Astrocyte of the spinal cord (primary cell): ENCODE results near the gene WFDC1.

Experiments
- DNase-seq: peaks from one replicate; pipeline ENCODE4 v3.0.0; 2011; ENCODE audit warnings: low read depth, low spot score
- H3K4me3 ChIP-seq: 2 replicates; pipeline ENCODE4 v1.5.1; 2011; ENCODE audit warnings: low read depth, mild to moderate bottlenecking, low read length, moderate library complexity
- in situ Hi-C: cut with HindIII; loops from 2 replicates; pipeline ENCODE4 v1.10.0; 2017; ENCODE audit warnings: low sequenced_read_pairs
- TF ChIP-seq, protein P1 (sequence below): IDR thresholded peaks from 2 replicates; pipeline ENCODE4 v1.5.1; 2012; ENCODE audit warnings: low read depth, mild to moderate bottlenecking, low read length, inconsistent platforms

The WFDC1 gene

GRCh38 chr16:84253173-84253572 is 41.5 kb upstream of the WFDC1 start:
- no peak overlapping the region for H3K4me3 ChIP-seq
- in situ Hi-C loops, result no loop called here
- TF ChIP-seq, protein P1, sequence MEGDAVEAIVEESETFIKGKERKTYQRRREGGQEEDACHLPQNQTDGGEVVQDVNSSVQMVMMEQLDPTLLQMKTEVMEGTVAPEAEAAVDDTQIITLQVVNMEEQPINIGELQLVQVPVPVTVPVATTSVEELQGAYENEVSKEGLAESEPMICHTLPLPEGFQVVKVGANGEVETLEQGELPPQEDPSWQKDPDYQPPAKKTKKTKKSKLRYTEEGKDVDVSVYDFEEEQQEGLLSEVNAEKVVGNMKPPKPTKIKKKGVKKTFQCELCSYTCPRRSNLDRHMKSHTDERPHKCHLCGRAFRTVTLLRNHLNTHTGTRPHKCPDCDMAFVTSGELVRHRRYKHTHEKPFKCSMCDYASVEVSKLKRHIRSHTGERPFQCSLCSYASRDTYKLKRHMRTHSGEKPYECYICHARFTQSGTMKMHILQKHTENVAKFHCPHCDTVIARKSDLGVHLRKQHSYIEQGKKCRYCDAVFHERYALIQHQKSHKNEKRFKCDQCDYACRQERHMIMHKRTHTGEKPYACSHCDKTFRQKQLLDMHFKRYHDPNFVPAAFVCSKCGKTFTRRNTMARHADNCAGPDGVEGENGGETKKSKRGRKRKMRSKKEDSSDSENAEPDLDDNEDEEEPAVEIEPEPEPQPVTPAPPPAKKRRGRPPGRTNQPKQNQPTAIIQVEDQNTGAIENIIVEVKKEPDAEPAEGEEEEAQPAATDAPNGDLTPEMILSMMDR, result no peak
- no peak for DNase-seq

DNA sequence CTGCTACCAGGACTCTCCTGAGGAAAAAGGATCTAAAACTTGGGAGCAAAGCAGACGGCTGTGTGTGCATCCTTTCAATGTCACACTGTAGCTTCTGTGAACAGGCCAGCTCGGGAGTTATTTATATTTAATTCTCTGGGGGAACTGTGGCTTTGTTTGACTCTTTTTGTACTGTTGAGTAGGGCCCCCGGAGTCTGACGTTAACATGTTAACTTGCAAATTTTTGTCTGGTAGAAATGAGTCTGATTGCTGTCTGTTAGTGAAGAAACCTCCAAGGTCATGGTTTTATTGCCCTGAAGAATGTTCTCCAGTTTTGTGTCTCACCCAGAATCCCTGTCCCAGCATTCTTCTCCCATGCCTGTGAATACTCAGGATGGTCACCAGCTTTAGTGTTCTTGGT is 40.6 kb upstream of the WFDC1 start:
- TF ChIP-seq, protein P1, result no peak
- no peak for DNase-seq
- H3K4me3 ChIP-seq, result no peak overlapping the region
- in situ Hi-C loops, result no loop called here

DNA sequence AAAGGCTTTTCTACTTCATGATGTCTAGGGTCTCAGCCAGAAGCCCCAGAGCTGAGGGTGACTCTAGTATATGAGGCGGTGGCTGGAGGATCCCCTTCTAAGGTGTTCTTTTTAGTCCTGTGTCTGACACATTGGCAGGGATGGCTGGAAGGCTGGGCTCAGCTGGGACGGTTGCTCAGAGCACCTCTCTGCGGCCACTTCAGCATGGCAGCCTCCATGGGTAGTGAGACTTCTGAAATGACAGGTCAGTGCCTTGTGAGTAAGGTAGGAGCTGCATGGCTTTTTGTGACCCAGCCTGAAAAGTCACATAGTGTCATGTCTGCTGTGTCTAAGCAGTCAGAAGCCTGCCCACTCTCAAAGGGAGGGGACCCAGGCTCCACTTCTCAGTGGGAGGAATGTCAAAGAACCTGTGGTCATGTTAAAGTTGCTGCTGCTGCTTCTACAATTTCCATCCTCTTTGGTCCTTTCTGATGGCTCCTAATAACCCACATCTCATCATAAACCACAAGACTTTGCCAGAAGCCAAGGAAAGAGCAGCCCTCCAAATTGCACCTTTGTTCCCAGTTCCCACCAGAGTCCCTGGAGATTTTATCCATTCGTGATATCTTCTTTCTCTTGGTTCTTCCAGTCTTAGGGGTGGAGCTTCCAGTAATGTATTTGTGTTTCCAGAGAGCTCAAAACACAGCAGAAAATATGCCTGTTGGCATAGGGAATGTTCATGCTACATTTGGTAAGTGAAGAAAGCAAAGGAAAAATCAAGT is 39.4 kb upstream of the WFDC1 start:
- in situ Hi-C loops, result no loop called here
- no peak for DNase-seq
- H3K4me3 ChIP-seq, result no peak overlapping the region
- TF ChIP-seq, protein P1, result no peak

DNA sequence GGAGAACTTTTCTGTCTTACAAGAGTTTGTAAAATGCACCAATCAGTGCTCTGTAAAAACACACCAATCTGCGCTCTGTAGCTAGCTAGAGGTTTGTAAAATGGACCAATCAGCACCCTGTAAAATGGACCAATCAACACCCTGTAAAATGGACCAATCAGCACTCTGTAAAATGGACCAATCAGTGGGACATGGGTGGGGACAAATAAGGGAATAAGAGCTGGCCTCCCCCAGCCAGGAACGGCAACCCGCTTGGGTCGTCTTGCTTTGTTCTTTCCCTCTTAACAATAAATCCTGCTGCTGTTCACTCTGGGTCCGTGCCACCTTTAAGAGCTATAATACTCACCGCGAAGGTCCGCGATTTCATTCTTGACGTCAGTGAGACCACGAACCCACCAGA is 36.4 kb upstream of the WFDC1 start:
- DNase-seq, result no peak
- TF ChIP-seq, protein P1, result no peak
- in situ Hi-C loops, result no loop called here
- H3K4me3 ChIP-seq, result no peak overlapping the region

DNA sequence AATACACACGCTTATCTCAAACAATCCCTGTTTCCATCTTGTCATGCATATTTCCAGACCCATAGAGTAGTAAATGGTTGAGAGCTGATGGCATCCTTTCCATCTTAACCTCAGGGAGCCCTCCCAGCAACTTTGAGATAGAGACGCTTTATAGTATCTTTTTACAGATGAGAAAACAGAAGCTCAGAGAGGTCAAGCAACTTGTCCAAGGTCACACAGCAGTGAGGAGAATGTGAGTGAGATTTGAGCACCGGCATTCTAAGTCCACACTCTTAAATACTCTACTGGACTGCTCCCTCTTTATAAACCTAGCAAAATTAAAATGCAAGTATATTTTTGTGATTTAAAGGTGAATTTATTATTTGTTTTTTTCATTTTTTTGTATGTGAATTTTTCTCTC is 35.0 kb upstream of the WFDC1 start:
- no peak overlapping the region for H3K4me3 ChIP-seq
- DNase-seq, result no peak
- in situ Hi-C loops, result no loop called here
- TF ChIP-seq, protein P1, result no peak

DNA sequence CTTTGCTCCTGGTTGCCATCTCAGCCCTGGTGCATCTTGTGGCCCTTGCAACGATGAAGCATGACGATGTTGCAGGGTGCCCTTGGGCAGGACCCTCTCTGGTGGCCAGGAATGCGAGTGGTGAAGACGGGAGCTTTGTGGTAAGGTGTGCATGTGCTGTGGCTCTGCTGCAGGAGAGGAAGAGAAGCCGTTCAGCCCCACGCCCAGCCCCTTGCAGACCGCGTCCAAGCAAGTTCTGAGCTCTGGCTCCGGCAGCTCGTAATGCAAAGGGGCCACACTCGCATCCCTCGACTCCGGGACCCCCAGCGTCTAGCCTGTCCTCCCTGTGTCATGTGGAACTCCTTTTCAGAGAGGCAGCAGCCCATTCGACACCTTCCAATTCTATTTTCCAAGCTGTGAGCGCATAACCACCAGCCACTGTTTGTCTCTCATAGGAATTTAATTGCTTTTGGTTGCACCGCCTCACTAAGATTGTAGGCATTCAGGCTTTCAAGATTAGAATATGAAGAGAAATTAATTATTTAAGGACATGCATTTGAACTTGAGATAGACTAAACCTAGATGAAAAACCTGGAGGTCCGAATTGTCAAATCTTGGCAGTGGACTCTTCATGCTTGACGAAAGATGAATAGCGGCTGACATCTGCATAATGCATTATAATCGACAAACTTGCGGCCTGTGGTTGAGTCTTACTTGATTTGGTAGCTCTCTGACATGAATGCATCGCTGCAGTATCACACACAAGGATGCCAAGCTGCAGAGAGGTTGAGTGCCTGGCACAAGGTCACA is 33.7 kb upstream of the WFDC1 start:
- H3K4me3 ChIP-seq, result no peak overlapping the region
- in situ Hi-C loops, result no loop called here
- no peak for DNase-seq
- TF ChIP-seq, protein P1, result no peak
